BJ (cell line): Measurements from ENCODE around the gene USP31. TPM values are rescaled to one million over a fixed set of nuclear protein-coding genes. Genes with fewer than 3 reads are reported as not detected.

ENCODE experiments used
- CTCF ChIA-PET: fragments of 350-600 bp; formaldehyde crosslinking; extraction: SDS; loops from one replicate; lab custom pipeline; 2021; ENCODE audit warnings: antibody characterized with exemption, inconsistent platforms; lab: Yijun Ruan, JAX
- POLR2A ChIA-PET: fragments of 300-600 bp; sonication (Branson Sonifier 250); formaldehyde crosslinking; extraction: SDS; loops from one replicate; lab custom pipeline; 2021; ENCODE audit warnings: antibody characterized with exemption; lab: Charles Lee
- DNase-seq: peaks from one replicate; pipeline ENCODE4 v3.0.0-alpha.2; 2011; ENCODE audit warnings: low read depth
- H3K27me3 ChIP-seq: 2 replicates; pipeline ENCODE4 v1.6.0; 2011; ENCODE audit warnings: low read length; ENCODE audit not compliant: control insufficient read depth, insufficient read depth
- H3K36me3 ChIP-seq: 2 replicates; pipeline ENCODE4 v1.5.1; 2011; ENCODE audit warnings: low read length; ENCODE audit not compliant: control insufficient read depth, insufficient read depth
- H3K4me3 ChIP-seq: 2 replicates; pipeline ENCODE4 v1.5.1; 2011; ENCODE audit warnings: low read depth, mild to moderate bottlenecking, control low read depth, low read length
- CTCF ChIP-seq: IDR thresholded peaks from 2 replicates; pipeline ENCODE4 v1.5.1; 2011; ENCODE audit warnings: low read depth, mild to moderate bottlenecking, control low read depth, inconsistent platforms, low read length, moderate library complexity; ENCODE audit not compliant: insufficient read depth
- polyA plus RNA-seq: library from polyadenylated mRNA; depleted of rRNA; stranded (reverse); fragments of >200 nt; gene quantifications from 2 replicates; pipeline ENCODE4 v1.2.3, GENCODE V29; 2011

Gene USP31
- polyA plus RNA-seq, 1 experiment = 5.4 TPM

- DNase-seq = no peak
- POLR2A ChIA-PET = no interaction called here
- TF ChIP-seq CTCF = no peak
- H3K4me3 ChIP-seq = no peak overlapping the region
- H3K36me3 ChIP-seq = peaks cover 15% of the 10 kb centered on the region
- H3K27me3 ChIP-seq = no peaks in the 10 kb centered on the region
- CTCF ChIA-PET = interaction anchor here (1.1 kb wide), 2 partner anchors 10 kb away, joined by 3 to 4 read pairs; no protein-coding TSS in a partner anchor
Observed at GRCh38 chr16:23069844-23070243, 79.4 kb downstream of the USP31 start.

DNA sequence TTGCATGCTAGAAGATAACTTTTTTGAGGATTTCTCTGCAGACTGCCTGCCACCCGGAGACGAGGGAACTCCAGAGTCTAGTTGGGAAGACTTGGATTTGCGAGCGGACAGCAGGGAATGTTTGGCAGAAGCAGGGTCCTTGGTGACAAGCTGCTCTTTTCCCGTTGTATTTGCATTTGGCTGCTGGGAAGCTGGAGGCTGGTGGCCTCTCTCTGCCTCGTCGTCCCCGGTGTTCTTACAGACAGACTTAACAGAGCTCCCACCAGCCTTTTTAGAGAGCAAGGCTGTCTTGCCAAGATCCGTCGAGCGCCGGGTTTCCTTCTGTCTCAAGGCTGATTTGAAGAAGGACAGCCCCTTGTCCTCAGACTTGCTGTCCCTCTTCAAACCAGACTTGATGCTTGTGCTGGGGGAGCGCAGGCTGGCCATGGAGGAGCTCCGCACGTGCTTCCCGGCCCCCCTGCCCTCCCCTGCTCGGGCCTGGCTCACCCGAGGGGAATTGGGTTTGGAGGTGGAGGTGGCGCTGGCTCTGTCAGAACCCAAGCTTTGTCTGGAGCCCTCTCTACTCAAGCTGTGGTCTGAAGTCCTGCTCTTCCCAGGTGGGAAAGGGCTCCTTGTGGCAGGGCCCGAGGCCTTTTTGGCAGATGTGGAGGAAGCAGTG, 81.0 kb downstream of the USP31 start:
- ChIA-PET POLR2A (no interaction called here), CTCF (interaction anchor here (1.5 to 1.7 kb wide), 2 partner anchors 28 to 365 kb away, joined by 4 read pairs; no protein-coding TSS in a partner anchor)
- Histone ChIP-seq H3K36me3 (peaks cover 12% of the 10 kb centered on the region), H3K4me3 (no peak overlapping the region), H3K27me3 (no peaks in the 10 kb centered on the region)
- DNase-seq = no peak
- TF ChIP-seq CTCF = no peak

- Histone ChIP-seq H3K36me3 (peaks cover 12% of the 10 kb centered on the region), H3K27me3 (no peaks in the 10 kb centered on the region), H3K4me3 (no peak overlapping the region)
- ChIA-PET POLR2A (no interaction called here), CTCF (interaction anchor here (0.6 to 1.7 kb wide), 6 partner anchors 14 to 388 kb away, joined by 3 to 4 read pairs (median 4); no protein-coding TSS in a partner anchor)
- no peak for DNase-seq
- no peak for TF ChIP-seq CTCF
Observed at GRCh38 chr16:23066676-23067075, 82.6 kb downstream of the USP31 start.

- CTCF ChIA-PET = no interaction called here
- no peak for TF ChIP-seq CTCF
- Histone ChIP-seq H3K4me3 (no peak overlapping the region), H3K36me3 (peaks cover 12% of the 10 kb centered on the region), H3K27me3 (no peaks in the 10 kb centered on the region)
- POLR2A ChIA-PET = no interaction called here
- no peak for DNase-seq
Observed at GRCh38 chr16:23064639-23065038, 84.6 kb downstream of the USP31 start.

- no peak for DNase-seq
- H3K27me3 ChIP-seq = no peaks in the 10 kb centered on the region
- TF ChIP-seq CTCF = no peak
- peaks cover 2% of the 10 kb centered on the region for H3K36me3 ChIP-seq
- POLR2A ChIA-PET = no interaction called here
- CTCF ChIA-PET = interaction anchor here (1.1 to 2.4 kb wide), 2 partner anchors 11 to 164 kb away, joined by 3 to 7 read pairs; no protein-coding TSS in a partner anchor
- H3K4me3 ChIP-seq = no peak overlapping the region
Observed at GRCh38 chr16:23062524-23062923, 86.7 kb downstream of the USP31 start.
